B cell (primary cell): ENCODE measurements around the gene DRC1.

Experiments used
- CTCF ChIP-seq: fragments of 200-600 bp; IDR thresholded peaks from one replicate; pipeline ENCODE4 v1.8.0; 2022; ENCODE audit warnings: antibody characterized with exemption, mild to moderate bottlenecking
- EZH2 ChIP-seq: IDR thresholded peaks from 2 replicates; pipeline ENCODE4 v1.6.1; 2012; ENCODE audit warnings: borderline replicate concordance, low read depth, mild to moderate bottlenecking, moderate library complexity, low read length; ENCODE audit not compliant: insufficient read depth, poor library complexity, severe bottlenecking

- TF ChIP-seq CTCF (no peak), EZH2 (no peak)
These were observed 40.6 kb downstream of the DRC1 start for GRCh38 chr2:26442301-26442700.
